ENCODE results near the gene ANKRD55. TPM values are rescaled to one million over a fixed set of nuclear protein-coding genes. Genes with fewer than 3 reads are reported as not detected.

Gene ANKRD55
- total RNA-seq, 1 experiment from 2014 or later = 0.27 TPM

DNA sequence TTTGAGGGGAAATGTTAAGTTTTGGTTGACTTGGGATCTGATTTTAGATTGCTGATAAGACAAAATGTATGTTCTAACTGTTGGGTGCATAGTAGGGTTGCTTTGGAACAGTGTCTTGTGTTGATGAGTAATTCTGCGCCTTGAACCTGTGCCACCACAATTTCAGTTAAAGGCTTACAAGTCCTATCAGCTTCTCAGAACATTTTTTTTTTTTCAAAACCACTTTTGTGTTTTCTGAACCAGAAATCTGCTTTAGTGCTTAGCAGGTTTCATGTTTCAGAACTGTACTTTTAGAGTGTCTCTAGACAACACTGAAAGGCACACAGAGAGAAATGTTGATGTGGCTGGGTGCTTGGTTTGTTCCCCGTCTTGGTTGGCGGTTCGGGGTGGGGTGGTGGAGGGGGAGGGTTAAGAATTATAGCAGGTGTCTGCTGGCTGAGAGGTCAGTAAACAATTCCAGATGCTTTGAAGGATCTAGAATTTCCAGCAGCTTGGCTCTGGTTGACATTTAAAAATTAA, 84.6 kb downstream of the ANKRD55 start:
- no peak overlapping the region for H3K4me3 Mint-ChIP-seq (ENCODE audit: unreplicated experiment)
- H3K36me3 ChIP-seq (ENCODE audit: control insufficient read depth, insufficient read depth, low read length) = no peaks in the 10 kb centered on the region
- H3K27ac Mint-ChIP-seq (ENCODE audit: unreplicated experiment) = peak overlapping the region; percentile 32
- ChIA-PET POLR2A (no interaction called here), CTCF (no interaction called here)
- intact Hi-C loops (cut with micrococcal nuclease; ENCODE audit: unreplicated experiment) = loop anchor here (5.0 kb wide), 1 partner anchor 76 kb away; no protein-coding TSS in a partner anchor
- H3K27me3 ChIP-seq (replicated peaks; ENCODE audit: control insufficient read depth, insufficient read depth, low read length) = no peaks in the 10 kb centered on the region
- H3K36me3 Mint-ChIP-seq (ENCODE audit: insufficient read depth, unreplicated experiment) = peaks cover 6% of the 10 kb centered on the region
- TF ChIP-seq, protein P1, sequence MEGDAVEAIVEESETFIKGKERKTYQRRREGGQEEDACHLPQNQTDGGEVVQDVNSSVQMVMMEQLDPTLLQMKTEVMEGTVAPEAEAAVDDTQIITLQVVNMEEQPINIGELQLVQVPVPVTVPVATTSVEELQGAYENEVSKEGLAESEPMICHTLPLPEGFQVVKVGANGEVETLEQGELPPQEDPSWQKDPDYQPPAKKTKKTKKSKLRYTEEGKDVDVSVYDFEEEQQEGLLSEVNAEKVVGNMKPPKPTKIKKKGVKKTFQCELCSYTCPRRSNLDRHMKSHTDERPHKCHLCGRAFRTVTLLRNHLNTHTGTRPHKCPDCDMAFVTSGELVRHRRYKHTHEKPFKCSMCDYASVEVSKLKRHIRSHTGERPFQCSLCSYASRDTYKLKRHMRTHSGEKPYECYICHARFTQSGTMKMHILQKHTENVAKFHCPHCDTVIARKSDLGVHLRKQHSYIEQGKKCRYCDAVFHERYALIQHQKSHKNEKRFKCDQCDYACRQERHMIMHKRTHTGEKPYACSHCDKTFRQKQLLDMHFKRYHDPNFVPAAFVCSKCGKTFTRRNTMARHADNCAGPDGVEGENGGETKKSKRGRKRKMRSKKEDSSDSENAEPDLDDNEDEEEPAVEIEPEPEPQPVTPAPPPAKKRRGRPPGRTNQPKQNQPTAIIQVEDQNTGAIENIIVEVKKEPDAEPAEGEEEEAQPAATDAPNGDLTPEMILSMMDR (IDR thresholded peaks at IDR 0.05; ENCODE audit: insufficient read depth in 1 of 2, low read depth in 1 of 2, low read length in 1 of 2, severe bottlenecking in 1 of 2, unreplicated experiment in 1 of 2) = no peak
- H3K4me1 Mint-ChIP-seq (ENCODE audit: low read depth, unreplicated experiment) = peaks cover 38% of the 10 kb centered on the region
- H3K9me3 ChIP-seq = no peaks in the 10 kb centered on the region
- no peaks in the 10 kb centered on the region for H3K9me3 Mint-ChIP-seq (ENCODE audit: unreplicated experiment)
- BruUV-seq (replicated peaks) = no TSS peak
- no peak overlapping the region for H3K4me3 ChIP-seq (ENCODE audit: low read depth, low read length)
- no peak for DNase-seq
- no peaks in the 10 kb centered on the region for H3K27me3 Mint-ChIP-seq (ENCODE audit: insufficient read depth, unreplicated experiment)
- H3K4me1 ChIP-seq = peaks cover 55% of the 10 kb centered on the region

DNA sequence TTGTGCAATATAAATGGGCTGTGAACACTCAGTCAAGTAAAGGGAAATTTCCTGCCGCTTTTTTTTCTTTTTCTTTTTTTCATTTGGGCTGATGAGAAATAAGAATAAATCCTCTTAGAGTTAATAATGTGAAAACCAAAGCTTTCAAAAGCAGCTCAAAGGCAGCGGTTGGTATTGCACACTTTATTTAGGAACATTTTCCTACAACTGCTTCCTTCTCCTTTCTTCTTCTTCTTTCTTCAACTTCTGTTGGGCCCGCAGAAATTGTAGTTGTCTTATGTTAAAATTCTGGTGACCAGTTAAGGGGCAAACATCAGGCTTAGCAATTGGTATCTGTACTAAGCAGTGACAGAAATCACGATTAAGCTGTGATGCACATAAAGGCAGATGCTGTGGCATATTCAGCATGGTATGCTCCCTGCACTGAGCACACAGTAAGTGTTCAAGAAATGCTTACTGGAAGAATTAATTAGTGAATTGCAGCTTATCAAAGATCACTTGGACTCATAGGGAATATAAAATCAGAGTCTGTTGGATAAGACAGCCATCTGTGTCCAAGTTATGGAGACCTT, 85.4 kb downstream of the ANKRD55 start:
- ChIA-PET POLR2A (interaction anchor here (0.6 kb wide), 1 partner anchor 210 kb away, joined by 3 read pairs; no protein-coding TSS in a partner anchor), CTCF (interaction anchor here (0.5 kb wide), 1 partner anchor 40 kb away, joined by 3 read pairs; no protein-coding TSS in a partner anchor)
- no peaks in the 10 kb centered on the region for H3K9me3 ChIP-seq
- no TSS peak for BruUV-seq (replicated peaks)
- Mint-ChIP-seq H3K27me3 (ENCODE audit: insufficient read depth, unreplicated experiment) (no peaks in the 10 kb centered on the region), H3K36me3 (ENCODE audit: insufficient read depth, unreplicated experiment) (peaks cover 6% of the 10 kb centered on the region), H3K4me3 (ENCODE audit: unreplicated experiment) (no peak overlapping the region), H3K9me3 (ENCODE audit: unreplicated experiment) (no peaks in the 10 kb centered on the region), H3K4me1 (ENCODE audit: low read depth, unreplicated experiment) (peaks cover 46% of the 10 kb centered on the region), H3K27ac (ENCODE audit: unreplicated experiment) (peak overlapping the region; percentile 32)
- intact Hi-C loops (cut with micrococcal nuclease; ENCODE audit: unreplicated experiment) = loop anchor here (5.0 kb wide), 1 partner anchor 75 kb away; no protein-coding TSS in a partner anchor
- no peak for DNase-seq
- no peaks in the 10 kb centered on the region for H3K27me3 ChIP-seq (replicated peaks; ENCODE audit: control insufficient read depth, insufficient read depth, low read length)
- no peak overlapping the region for H3K4me3 ChIP-seq (ENCODE audit: low read depth, low read length)
- TF ChIP-seq, protein P1 (IDR thresholded peaks at IDR 0.05; ENCODE audit: insufficient read depth in 1 of 2, low read depth in 1 of 2, low read length in 1 of 2, severe bottlenecking in 1 of 2, unreplicated experiment in 1 of 2) = no peak
- no peaks in the 10 kb centered on the region for H3K36me3 ChIP-seq (ENCODE audit: control insufficient read depth, insufficient read depth, low read length)
- H3K4me1 ChIP-seq = peaks cover 60% of the 10 kb centered on the region

DNA sequence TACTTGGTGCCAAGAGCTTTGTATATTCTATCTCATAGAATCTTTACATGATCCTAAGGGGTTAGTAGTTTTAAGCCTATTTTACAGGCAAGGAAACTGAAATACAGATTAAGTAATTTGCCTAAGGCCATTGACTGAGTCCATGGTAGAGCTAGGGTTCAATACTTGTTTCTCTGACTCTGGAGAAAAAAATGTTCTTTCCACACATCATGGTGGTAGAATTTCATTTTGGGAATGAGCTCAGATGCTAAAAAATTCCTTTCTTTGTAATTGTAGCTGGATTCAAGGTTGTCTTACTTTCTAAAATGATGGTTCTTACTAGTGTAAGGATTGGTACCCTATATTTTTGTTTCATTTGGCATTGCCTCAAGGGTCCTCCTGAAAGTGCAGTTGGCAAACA, 86.0 kb downstream of the ANKRD55 start:
- no peak overlapping the region for H3K4me3 Mint-ChIP-seq (ENCODE audit: unreplicated experiment)

More for the DNA sequence above, 86.0 kb downstream of the ANKRD55 start:
- CTCF ChIA-PET = no interaction called here
- H3K27ac Mint-ChIP-seq (ENCODE audit: unreplicated experiment) = peak overlapping the region; percentile 59
- TF ChIP-seq, protein P1 (IDR thresholded peaks at IDR 0.05; ENCODE audit: insufficient read depth in 1 of 2, low read depth in 1 of 2, low read length in 1 of 2, severe bottlenecking in 1 of 2, unreplicated experiment in 1 of 2) = no peak
- Histone ChIP-seq H3K36me3 (ENCODE audit: control insufficient read depth, insufficient read depth, low read length) (no peaks in the 10 kb centered on the region), H3K27me3 (replicated peaks; ENCODE audit: control insufficient read depth, insufficient read depth, low read length) (no peaks in the 10 kb centered on the region), H3K9me3 (no peaks in the 10 kb centered on the region), H3K4me3 (ENCODE audit: low read depth, low read length) (no peak overlapping the region), H3K4me1 (peaks cover 60% of the 10 kb centered on the region)
- intact Hi-C loops (cut with micrococcal nuclease; ENCODE audit: unreplicated experiment) = loop anchor here (5.0 kb wide), 1 partner anchor 75 kb away; no protein-coding TSS in a partner anchor
- POLR2A ChIA-PET = interaction anchor here (0.6 kb wide), 1 partner anchor 210 kb away, joined by 3 read pairs; no protein-coding TSS in a partner anchor
- H3K27me3 Mint-ChIP-seq (ENCODE audit: insufficient read depth, unreplicated experiment) = no peaks in the 10 kb centered on the region
- peaks cover 6% of the 10 kb centered on the region for H3K36me3 Mint-ChIP-seq (ENCODE audit: insufficient read depth, unreplicated experiment)
- no peaks in the 10 kb centered on the region for H3K9me3 Mint-ChIP-seq (ENCODE audit: unreplicated experiment)
- no TSS peak for BruUV-seq (replicated peaks)
- peaks cover 50% of the 10 kb centered on the region for H3K4me1 Mint-ChIP-seq (ENCODE audit: low read depth, unreplicated experiment)
- DNase-seq = no peak

All from Caco-2 (cell line).